Caco-2 (cell line): ENCODE measurements around the gene PANX1. TPM values are rescaled to one million over a fixed set of nuclear protein-coding genes. Genes with fewer than 3 reads are reported as not detected.

Experiments
- BruUV-seq: library from RNA; stranded (reverse); fragments of 400-500 nt; replicated peaks from 2 replicates; lab custom pipeline; 2021; lab: Mats Ljungman, UMichigan
- CTCF ChIA-PET: fragments of 300-600 bp; sonication (Branson Sonifier 250); formaldehyde crosslinking; loops from one replicate; lab custom pipeline; 2022; ENCODE audit warnings: antibody characterized with exemption; lab: Charles Lee
- POLR2A ChIA-PET: fragments of 300-600 bp; sonication (Branson Sonifier 250); formaldehyde crosslinking; loops from one replicate; lab custom pipeline; 2022; ENCODE audit warnings: antibody characterized with exemption; lab: Charles Lee
- DNase-seq, 2 experiments: peaks; one replicate each; pipeline versions ENCODE4 v3.0.0 to v3.0.0-alpha.2; 2020 to 2022
- H3K27me3 ChIP-seq: replicated peaks from 2 replicates; pipeline ENCODE4 v1.6.0; 2011; ENCODE audit warnings: low read length; ENCODE audit not compliant: control insufficient read depth, insufficient read depth
- H3K36me3 ChIP-seq: 2 replicates; pipeline ENCODE4 v1.5.1; 2011; ENCODE audit warnings: low read length; ENCODE audit not compliant: control insufficient read depth, insufficient read depth
- H3K4me1 ChIP-seq: fragments of 250-450 bp; sonication (Bioruptor Pico); 2 replicates; pipeline ENCODE4 v1.5.1; 2020; ENCODE audit warnings: mild to moderate bottlenecking
- H3K4me3 ChIP-seq: 2 replicates; pipeline ENCODE4 v1.5.1; 2011; ENCODE audit warnings: low read depth, mild to moderate bottlenecking, control low read depth, low read length
- H3K9me3 ChIP-seq: fragments of 250-450 bp; sonication (Bioruptor Pico); 2 replicates; pipeline ENCODE4 v1.5.1; 2020; ENCODE audit warnings: mild to moderate bottlenecking, moderate library complexity
- H3K27ac Mint-ChIP-seq: one replicate; pipeline ENCODE4 v1.8.0; 2022; ENCODE audit warnings: mixed read lengths; ENCODE audit not compliant: unreplicated experiment
- H3K27me3 Mint-ChIP-seq: one replicate; pipeline ENCODE4 v1.8.0; 2022; ENCODE audit warnings: mixed read lengths; ENCODE audit not compliant: insufficient read depth, unreplicated experiment
- H3K36me3 Mint-ChIP-seq: one replicate; pipeline ENCODE4 v1.8.0; 2022; ENCODE audit warnings: mild to moderate bottlenecking, mixed read lengths; ENCODE audit not compliant: insufficient read depth, unreplicated experiment
- H3K4me1 Mint-ChIP-seq: one replicate; pipeline ENCODE4 v1.8.0; 2022; ENCODE audit warnings: low read depth, mixed read lengths; ENCODE audit not compliant: unreplicated experiment
- H3K4me3 Mint-ChIP-seq: one replicate; pipeline ENCODE4 v1.8.0; 2022; ENCODE audit warnings: mild to moderate bottlenecking, moderate library complexity, mixed read lengths; ENCODE audit not compliant: unreplicated experiment
- H3K9me3 Mint-ChIP-seq: one replicate; pipeline ENCODE4 v1.8.0; 2022; ENCODE audit warnings: mixed read lengths; ENCODE audit not compliant: unreplicated experiment
- intact Hi-C: fragments of 100-400 bp; cut with micrococcal nuclease; formaldehyde crosslinking; loops from one replicate; pipeline ENCODE4 v1.10.0; 2022; ENCODE audit not compliant: unreplicated experiment
- total RNA-seq: library from RNA; stranded (reverse); gene quantifications from 2 replicates; pipeline ENCODE4 v1.2.3, GENCODE V29; 2022
- TF ChIP-seq, protein P1 (sequence below), 2 experiments: fragments of 200-600 bp in 1 of 2; IDR thresholded peaks; 1 replicate in 1 of 2; 2 replicates in 1 of 2; pipeline versions ENCODE4 v1.5.1 to v1.8.0; 2011 to 2022; ENCODE audit warnings: antibody characterized with exemption in 1 of 2, control low read depth in 1 of 2, inconsistent platforms in 1 of 2, low read depth in 1 of 2, low read length in 1 of 2, mild to moderate bottlenecking in 1 of 2, moderate library complexity in 1 of 2; ENCODE audit not compliant: insufficient read depth in 1 of 2, severe bottlenecking in 1 of 2, unreplicated experiment in 1 of 2

Gene PANX1
- total RNA-seq, 1 experiment from 2014 or later = 33.1 TPM

DNA sequence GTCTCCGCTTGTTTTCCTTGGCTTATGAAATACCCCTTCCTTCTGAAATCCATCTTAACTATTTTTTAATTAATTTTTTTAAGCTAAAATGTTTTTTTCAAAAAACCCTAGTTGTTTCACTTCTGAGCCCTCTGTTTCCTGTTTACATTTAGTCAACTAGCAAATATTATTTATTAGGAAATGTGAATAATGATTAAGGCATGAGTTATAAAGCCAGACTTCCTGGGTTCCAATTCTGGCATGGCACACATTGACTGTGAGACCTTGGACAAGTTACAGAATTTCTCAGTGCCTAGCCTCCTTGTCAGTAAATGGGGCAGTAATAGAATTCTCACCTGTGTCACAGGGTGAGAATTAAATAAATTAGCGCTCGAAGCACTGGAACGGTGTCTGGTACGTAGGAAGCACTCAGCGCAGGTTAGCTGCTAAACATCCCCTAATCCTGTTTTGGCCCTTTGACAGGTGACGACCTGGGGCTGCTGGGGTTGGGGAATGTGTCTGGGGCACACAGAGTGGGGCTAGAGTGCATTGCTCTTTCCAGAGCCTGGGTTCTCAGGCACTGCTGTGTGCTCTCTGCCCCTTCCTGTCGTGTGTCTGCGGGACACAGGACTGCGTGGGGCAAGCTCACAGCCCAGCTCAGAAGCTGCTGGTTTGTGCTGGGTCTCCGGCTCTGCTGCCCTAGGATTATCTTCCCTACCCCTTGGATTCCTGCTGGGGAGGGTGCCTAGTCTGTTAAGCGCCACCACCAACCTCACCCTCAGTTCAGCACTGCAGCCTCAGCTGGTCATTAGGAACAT lies 13.1 kb downstream of the PANX1 start:
- no peak overlapping the region for H3K27ac Mint-ChIP-seq
- BruUV-seq = no TSS peak
- ChIA-PET CTCF (interaction anchor here (1.0 to 1.1 kb wide), 2 partner anchors 13 to 246 kb away, joined by 3 to 4 read pairs; partner anchors contain the start of gene PANX1), POLR2A (no interaction called here)
- Histone ChIP-seq H3K9me3 (no peaks in the 10 kb centered on the region), H3K4me3 (no peak overlapping the region), H3K4me1 (0 out of 2 replicates have a peak, but pooled peaks cover 5% of the 10 kb centered on the region), H3K36me3 (no peaks in the 10 kb centered on the region), H3K27me3 (no peaks in the 10 kb centered on the region)
- intact Hi-C loops = no loop called here
- no peak overlapping the region for H3K4me3 Mint-ChIP-seq
- no peaks in the 10 kb centered on the region for H3K36me3 Mint-ChIP-seq
- no peak for DNase-seq
- H3K4me1 Mint-ChIP-seq = no peaks in the 10 kb centered on the region
- no peaks in the 10 kb centered on the region for H3K27me3 Mint-ChIP-seq
- TF ChIP-seq, protein P1, sequence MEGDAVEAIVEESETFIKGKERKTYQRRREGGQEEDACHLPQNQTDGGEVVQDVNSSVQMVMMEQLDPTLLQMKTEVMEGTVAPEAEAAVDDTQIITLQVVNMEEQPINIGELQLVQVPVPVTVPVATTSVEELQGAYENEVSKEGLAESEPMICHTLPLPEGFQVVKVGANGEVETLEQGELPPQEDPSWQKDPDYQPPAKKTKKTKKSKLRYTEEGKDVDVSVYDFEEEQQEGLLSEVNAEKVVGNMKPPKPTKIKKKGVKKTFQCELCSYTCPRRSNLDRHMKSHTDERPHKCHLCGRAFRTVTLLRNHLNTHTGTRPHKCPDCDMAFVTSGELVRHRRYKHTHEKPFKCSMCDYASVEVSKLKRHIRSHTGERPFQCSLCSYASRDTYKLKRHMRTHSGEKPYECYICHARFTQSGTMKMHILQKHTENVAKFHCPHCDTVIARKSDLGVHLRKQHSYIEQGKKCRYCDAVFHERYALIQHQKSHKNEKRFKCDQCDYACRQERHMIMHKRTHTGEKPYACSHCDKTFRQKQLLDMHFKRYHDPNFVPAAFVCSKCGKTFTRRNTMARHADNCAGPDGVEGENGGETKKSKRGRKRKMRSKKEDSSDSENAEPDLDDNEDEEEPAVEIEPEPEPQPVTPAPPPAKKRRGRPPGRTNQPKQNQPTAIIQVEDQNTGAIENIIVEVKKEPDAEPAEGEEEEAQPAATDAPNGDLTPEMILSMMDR (IDR thresholded peaks at IDR 0.05; ENCODE audit: insufficient read depth in 1 of 2, low read depth in 1 of 2, low read length in 1 of 2, severe bottlenecking in 1 of 2, unreplicated experiment in 1 of 2) = no peak
- H3K9me3 Mint-ChIP-seq = no peaks in the 10 kb centered on the region

DNA sequence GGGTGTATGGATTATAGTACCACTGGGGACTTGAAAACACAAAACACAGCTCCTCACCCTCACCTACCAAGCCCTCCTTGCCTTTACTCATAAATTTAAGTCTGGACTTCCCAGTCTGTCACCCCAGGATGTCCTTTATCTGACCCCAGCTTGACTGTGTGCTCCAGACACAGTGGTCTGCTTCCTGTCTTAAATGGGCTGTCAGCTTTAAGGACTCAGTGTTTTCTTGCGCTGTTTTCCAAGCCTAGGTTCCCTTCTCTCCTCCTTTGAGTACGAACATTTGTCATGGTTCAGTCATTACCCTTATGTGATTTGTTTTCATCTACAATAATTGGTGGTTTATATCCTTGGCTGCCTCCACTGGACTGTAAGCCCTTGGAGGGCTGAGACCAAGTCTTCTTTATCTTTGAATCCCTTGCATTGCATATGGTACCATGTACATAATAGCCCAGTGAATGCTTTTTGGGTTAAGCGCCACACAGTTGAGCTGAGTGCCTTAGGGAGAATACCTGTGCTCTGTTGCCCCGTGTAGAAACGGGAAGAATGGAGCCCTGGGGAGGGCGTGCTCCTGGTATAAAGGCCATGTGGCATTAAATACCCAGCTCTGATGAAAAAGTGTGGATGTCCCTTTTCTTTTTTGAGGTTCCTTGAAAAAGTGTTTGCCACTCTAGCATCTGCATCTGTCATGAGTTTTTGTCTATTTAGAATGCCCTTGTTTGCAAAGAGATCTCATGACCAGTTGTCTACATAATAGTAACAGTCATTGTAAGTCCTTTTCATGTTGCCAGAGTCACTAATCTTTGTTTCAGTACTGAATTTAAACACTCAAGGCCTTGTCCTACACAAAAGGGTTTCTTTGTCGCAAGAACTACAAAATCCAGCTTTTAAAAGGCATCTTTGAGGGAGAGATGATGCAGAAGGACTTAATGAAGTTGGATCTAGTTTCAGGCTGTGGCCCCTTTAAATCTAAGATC lies 14.0 kb downstream of the PANX1 start:
- intact Hi-C loops = no loop called here

More for the DNA sequence above, 14.0 kb downstream of the PANX1 start:
- Histone ChIP-seq H3K4me3 (no peak overlapping the region), H3K9me3 (no peaks in the 10 kb centered on the region), H3K4me1 (0 out of 2 replicates have a peak, but pooled peaks cover 5% of the 10 kb centered on the region), H3K36me3 (no peaks in the 10 kb centered on the region), H3K27me3 (no peaks in the 10 kb centered on the region)
- DNase-seq = no peak
- ChIA-PET CTCF (interaction anchor here (1.0 to 1.1 kb wide), 2 partner anchors 14 to 247 kb away, joined by 3 to 4 read pairs; partner anchors contain the start of gene PANX1), POLR2A (no interaction called here)
- H3K4me3 Mint-ChIP-seq = no peak overlapping the region
- TF ChIP-seq, protein P1 (IDR thresholded peaks at IDR 0.05; ENCODE audit: insufficient read depth in 1 of 2, low read depth in 1 of 2, low read length in 1 of 2, severe bottlenecking in 1 of 2, unreplicated experiment in 1 of 2) = no peak
- H3K9me3 Mint-ChIP-seq = no peaks in the 10 kb centered on the region
- no TSS peak for BruUV-seq
- H3K27ac Mint-ChIP-seq = no peak overlapping the region
- no peaks in the 10 kb centered on the region for H3K27me3 Mint-ChIP-seq
- peaks cover 3% of the 10 kb centered on the region for H3K4me1 Mint-ChIP-seq
- no peaks in the 10 kb centered on the region for H3K36me3 Mint-ChIP-seq
